ENCODE measurements around the gene CCDC80.

- TF ChIP-seq CTCF (IDR thresholded peaks at IDR 0.05) = no peak
- no peak for TF ChIP-seq POLR2A (IDR thresholded peaks at IDR 0.05)
Measured at GRCh38 chr3:112610121-112610520, 30.8 kb downstream of the CCDC80 start.
